HepG2 (cell line): ENCODE measurements around the gene CAPN8.

ENCODE experiments used
- BHLHE40 ChIP-seq: IDR thresholded peaks from 2 replicates; pipeline ENCODE4 v1.6.1; 2011; ENCODE audit warnings: low read length, improper control_type of control experiment
- BRCA1 ChIP-seq: sonication (generic); formaldehyde crosslinking; IDR thresholded peaks from 2 replicates; pipeline ENCODE4 v1.4.0; 2020; ENCODE audit warnings: missing genetic modification reagents
- CTCF ChIP-seq: sonication (generic); formaldehyde crosslinking; IDR thresholded peaks from 2 replicates; pipeline ENCODE4 v1.5.0; 2020; ENCODE audit warnings: mild to moderate bottlenecking, missing genetic modification reagents, moderate library complexity
- MAFF ChIP-seq: IDR thresholded peaks from 2 replicates; pipeline ENCODE4 v1.6.1; 2011; ENCODE audit warnings: low read depth, low read length, improper control_type of control experiment
- MAZ ChIP-seq, 2 experiments: sonication (generic) in 1 of 2; formaldehyde crosslinking in 1 of 2; IDR thresholded peaks; 2 replicates each; pipeline versions ENCODE4 v1.5.0 to v1.6.1; 2012 to 2020; ENCODE audit warnings: low read depth in 2 of 2, mild to moderate bottlenecking in 2 of 2, borderline replicate concordance in 1 of 2, improper control_type of control experiment in 1 of 2, low read length in 1 of 2, missing genetic modification reagents in 1 of 2, moderate library complexity in 1 of 2
- ZNF263 ChIP-seq: sonication (generic); formaldehyde crosslinking; IDR thresholded peaks from 2 replicates; pipeline ENCODE4 v1.4.0; 2020; ENCODE audit warnings: missing genetic modification reagents
- ZNF850 ChIP-seq: sonication (generic); formaldehyde crosslinking; conservative IDR thresholded peaks from 2 replicates; pipeline ENCODE4 v1.9.0; 2021; ENCODE audit warnings: mild to moderate bottlenecking, missing genetic modification reagents
- ZZZ3 ChIP-seq: sonication (generic); formaldehyde crosslinking; IDR thresholded peaks from 2 replicates; pipeline ENCODE4 v1.4.0; 2020; ENCODE audit warnings: missing genetic modification reagents, mild to moderate bottlenecking, borderline replicate concordance
- TF ChIP-seq, protein P1 (sequence below): sonication (generic); formaldehyde crosslinking; IDR thresholded peaks from 2 replicates; pipeline ENCODE4 v1.8.1; 2022; ENCODE audit warnings: mild to moderate bottlenecking, missing genetic modification reagents

DNA sequence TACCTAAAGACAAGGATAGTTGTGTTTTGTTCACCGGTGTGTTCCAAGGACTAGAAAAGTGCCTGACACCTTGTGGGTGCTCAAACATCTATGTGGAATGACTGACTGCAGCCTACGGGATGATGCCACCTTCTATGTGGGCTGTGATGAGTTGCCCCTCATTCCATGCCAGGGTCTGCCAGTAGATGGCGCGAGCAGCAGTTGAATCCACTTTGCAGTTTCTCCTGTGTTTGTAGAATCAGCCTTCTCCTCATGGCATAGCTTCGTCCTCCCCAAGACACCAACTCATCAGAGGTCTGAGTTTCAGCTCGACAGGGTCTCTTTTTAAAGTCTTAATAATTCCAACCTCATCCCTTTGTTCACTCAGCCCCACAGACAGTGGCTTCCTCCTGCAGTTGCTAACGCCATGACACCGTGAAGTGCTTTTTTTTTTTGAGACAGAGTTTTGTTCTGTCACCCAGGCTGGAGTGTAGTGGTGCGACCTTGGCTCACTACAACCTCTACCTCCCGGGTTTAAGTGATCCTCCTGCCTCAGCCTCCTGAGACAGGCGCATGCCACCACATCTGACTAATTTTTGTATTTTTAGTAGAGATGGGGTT lies 133.7 kb downstream of the CAPN8 start:
- TF ChIP-seq ZZZ3 (no peak), BRCA1 (CRISPR knock-in tag) (no peak), MAZ (IDR thresholded peaks at IDR 0.05; ENCODE audit: borderline replicate concordance, low read depth, low read length) (no peak), MAZ (CRISPR knock-in tag; IDR thresholded peaks at IDR 0.05; ENCODE audit: low read depth) (no peak), CTCF (CRISPR knock-in tag) (peak; percentile 75), BHLHE40 (no peak), ZNF263 (CRISPR knock-in tag) (no peak), MAFF (no peak), ZNF850 (CRISPR knock-in tag) (no peak)
- TF ChIP-seq, protein P1, sequence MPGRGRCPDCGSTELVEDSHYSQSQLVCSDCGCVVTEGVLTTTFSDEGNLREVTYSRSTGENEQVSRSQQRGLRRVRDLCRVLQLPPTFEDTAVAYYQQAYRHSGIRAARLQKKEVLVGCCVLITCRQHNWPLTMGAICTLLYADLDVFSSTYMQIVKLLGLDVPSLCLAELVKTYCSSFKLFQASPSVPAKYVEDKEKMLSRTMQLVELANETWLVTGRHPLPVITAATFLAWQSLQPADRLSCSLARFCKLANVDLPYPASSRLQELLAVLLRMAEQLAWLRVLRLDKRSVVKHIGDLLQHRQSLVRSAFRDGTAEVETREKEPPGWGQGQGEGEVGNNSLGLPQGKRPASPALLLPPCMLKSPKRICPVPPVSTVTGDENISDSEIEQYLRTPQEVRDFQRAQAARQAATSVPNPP (CRISPR knock-in tag), result no peak
